ENCODE data around the gene G2E3.
"Not testable (repeated sequence)": the region's sequence is repeated elsewhere in the genome, so short reads cannot be mapped to it uniquely, and the experiment has no call there.

G2E3 gene

GRCh38 chr14:30558675-30559555 lies at the start of gene G2E3:
Gene G2E3, plus strand, starts transcription at chr14:30559158. Its CDS starts 21,922 bp downstream, at chr14:30581080.
- peak; percentile 55 for FAIRE-seq

- FAIRE-seq: no peak
These were observed 41.2 kb upstream of the G2E3 start for GRCh38 chr14:30517737-30518136.

GRCh38 chr14:30518867-30519560 lies 39.9 kb upstream of the G2E3 start:
- no peak for FAIRE-seq

- no peak for FAIRE-seq
These were observed 39.0 kb upstream of the G2E3 start for GRCh38 chr14:30519961-30520360.

GRCh38 chr14:30520536-30520935 lies 38.4 kb upstream of the G2E3 start:
- FAIRE-seq: no peak

- FAIRE-seq: peak; percentile 86
These were observed 36.8 kb upstream of the G2E3 start for GRCh38 chr14:30521899-30522736.

GRCh38 chr14:30525833-30526232 lies 33.1 kb upstream of the G2E3 start:
- no peak for FAIRE-seq

GRCh38 chr14:30527196-30527595 lies 31.8 kb upstream of the G2E3 start:
- no peak for FAIRE-seq

- no peak for FAIRE-seq
These were observed 30.8 kb upstream of the G2E3 start for GRCh38 chr14:30528119-30528518.

- FAIRE-seq: no peak
These were observed 29.9 kb upstream of the G2E3 start for GRCh38 chr14:30528778-30529642.

GRCh38 chr14:30532264-30532663 lies 26.7 kb upstream of the G2E3 start:
- no peak for FAIRE-seq

GRCh38 chr14:30533126-30533525 lies 25.8 kb upstream of the G2E3 start:
- FAIRE-seq: no peak

- no peak for FAIRE-seq
These were observed 17.6 kb upstream of the G2E3 start for GRCh38 chr14:30541318-30541717.

- FAIRE-seq: not testable (repeated sequence)
These were observed 12.2 kb upstream of the G2E3 start for GRCh38 chr14:30546735-30547134.

GRCh38 chr14:30547388-30548048 lies 11.4 kb upstream of the G2E3 start:
- FAIRE-seq: no peak

GRCh38 chr14:30550335-30550734 lies 8.6 kb upstream of the G2E3 start:
- no peak for FAIRE-seq

GRCh38 chr14:30551460-30551859 lies 7.5 kb upstream of the G2E3 start:
- FAIRE-seq: no peak

GRCh38 chr14:30553311-30553989 lies 5.5 kb upstream of the G2E3 start:
- no peak for FAIRE-seq

- FAIRE-seq: no peak
These were observed 640 bp upstream of the G2E3 start for GRCh38 chr14:30558362-30558674.

- FAIRE-seq: no peak
These were observed 707 bp downstream of the G2E3 start for GRCh38 chr14:30559638-30560091.

GRCh38 chr14:30560581-30560980 lies 1.6 kb downstream of the G2E3 start:
- FAIRE-seq: no peak

All from endometrium (tissue), 2 donors.